Measurements from ENCODE around the gene DISC1. TPM values are rescaled to one million over a fixed set of nuclear protein-coding genes. Genes with fewer than 3 reads are reported as not detected.

Gene DISC1
- total RNA-seq, 6 experiments from 2014 or later = 1.8 to 3.3 (median 2.4) TPM

GRCh38 chr1:231998791-231999190, 372.2 kb downstream of the DISC1 start:
- ATAC-seq (no peak), DNase-seq (no peak)
- intact Hi-C loops (cut with DNase I) = no loop called here
- 95% methylated on average over 2 of the region's 2 CpGs for WGBS (ENCODE audit: insufficient coverage, low coverage, low lambda C conversion rate, missing lambda C conversion rate)
- no peaks in the 10 kb centered on the region for H3K9me3 ChIP-seq
- TF ChIP-seq POLR2A (IDR thresholded peaks at IDR 0.05) = no peak
- TF ChIP-seq CTCF (IDR thresholded peaks at IDR 0.05) = no peak
- no peak overlapping the region for H3K27ac ChIP-seq
- H3K4me1 ChIP-seq = no peaks in the 10 kb centered on the region
- no peak overlapping the region for H3K4me3 ChIP-seq
- no peaks in the 10 kb centered on the region for H3K36me3 ChIP-seq
- H3K27me3 ChIP-seq = no peaks in the 10 kb centered on the region

- H3K9me3 ChIP-seq = no peaks in the 10 kb centered on the region
Measured at GRCh38 chr1:232005300-232005699, 378.7 kb downstream of the DISC1 start.

GRCh38 chr1:232009741-232010140, 383.2 kb downstream of the DISC1 start:
- H3K4me3 ChIP-seq = no peak overlapping the region
- H3K4me1 ChIP-seq = no peaks in the 10 kb centered on the region
- no peak for DNase-seq
- no peak for ATAC-seq
- 62% methylated on average over 1 of the region's 1 CpG for WGBS (ENCODE audit: insufficient coverage, low coverage, low lambda C conversion rate, missing lambda C conversion rate)
- H3K27me3 ChIP-seq = no peaks in the 10 kb centered on the region
- TF ChIP-seq CTCF (IDR thresholded peaks at IDR 0.05) (no peak), POLR2A (IDR thresholded peaks at IDR 0.05) (no peak)
- H3K36me3 ChIP-seq = no peaks in the 10 kb centered on the region
- no peaks in the 10 kb centered on the region for H3K9me3 ChIP-seq
- no peak overlapping the region for H3K27ac ChIP-seq
- intact Hi-C loops (cut with DNase I) = no loop called here

More at GRCh38 chr1:232005300-232005699, 378.7 kb downstream of the DISC1 start:
- Histone ChIP-seq H3K4me3 (no peak overlapping the region), H3K4me1 (no peaks in the 10 kb centered on the region), H3K27ac (no peak overlapping the region), H3K36me3 (no peaks in the 10 kb centered on the region), H3K27me3 (no peaks in the 10 kb centered on the region)
- DNase-seq (no peak), ATAC-seq (no peak)
- intact Hi-C loops (cut with DNase I) = no loop called here
- TF ChIP-seq CTCF (IDR thresholded peaks at IDR 0.05) = no peak
- TF ChIP-seq POLR2A (IDR thresholded peaks at IDR 0.05) = no peak
- WGBS (ENCODE audit: insufficient coverage, low coverage, low lambda C conversion rate, missing lambda C conversion rate) = 58% methylated on average over 1 of the region's 1 CpG

- Histone ChIP-seq H3K9me3 (no peaks in the 10 kb centered on the region), H3K4me3 (no peak overlapping the region), H3K36me3 (no peaks in the 10 kb centered on the region), H3K27ac (no peak overlapping the region), H3K4me1 (no peaks in the 10 kb centered on the region), H3K27me3 (no peaks in the 10 kb centered on the region)
- DNase-seq = no peak
- ATAC-seq = no peak
- intact Hi-C loops (cut with DNase I) = no loop called here
- TF ChIP-seq POLR2A (IDR thresholded peaks at IDR 0.05) = no peak
- no peak for TF ChIP-seq CTCF (IDR thresholded peaks at IDR 0.05)
- 69% methylated on average over 6 of the region's 6 CpGs for WGBS (ENCODE audit: insufficient coverage, low coverage, low lambda C conversion rate, missing lambda C conversion rate)
Measured at GRCh38 chr1:232011961-232012360, 385.4 kb downstream of the DISC1 start.
